Keratinocyte (primary cell): ENCODE measurements around the gene PSG11. TPM values are rescaled to one million over a fixed set of nuclear protein-coding genes. Genes with fewer than 3 reads are reported as not detected.
"Not testable (repeated sequence)": the region's sequence is repeated elsewhere in the genome, so short reads cannot be mapped to it uniquely, and the experiment has no call there.

Source experiments
- DNase-seq: peaks from one replicate; pipeline ENCODE4 v3.0.0-alpha.2; 2011; ENCODE audit warnings: low read depth, missing footprints, low spot score
- FAIRE-seq: peaks from 2 replicates; lab custom pipeline; 2011; peaks lifted over from hg19 to GRCh38; lab: Jason Lieb, UNC
- H2AFZ ChIP-seq: 2 replicates; pipeline ENCODE4 v1.6.0; 2012; ENCODE audit warnings: low read length, control low read depth, inconsistent platforms; ENCODE audit not compliant: control insufficient read depth
- H3K27ac ChIP-seq: 2 replicates; pipeline ENCODE4 v1.5.1; 2011; ENCODE audit warnings: low read length; ENCODE audit not compliant: control insufficient read depth, insufficient read depth
- H3K27me3 ChIP-seq: 3 replicates; pipeline ENCODE4 v1.6.0; 2011; ENCODE audit warnings: low read length; ENCODE audit not compliant: control insufficient read depth, insufficient read depth; ENCODE audit errors: extremely low read depth
- H3K36me3 ChIP-seq, 2 experiments: 2 replicates in 1 of 2; 3 replicates in 1 of 2; pipeline ENCODE4 v1.5.1; 2011; ENCODE audit warnings: low read length in 2 of 2, mild to moderate bottlenecking in 1 of 2; ENCODE audit not compliant: control insufficient read depth in 2 of 2, insufficient read depth in 2 of 2; ENCODE audit errors: extremely low read depth in 1 of 2
- H3K4me1 ChIP-seq: 3 replicates; pipeline ENCODE4 v1.5.1; 2011; ENCODE audit warnings: low read length; ENCODE audit not compliant: control insufficient read depth, insufficient read depth; ENCODE audit errors: extremely low read depth
- H3K4me2 ChIP-seq: 3 replicates; pipeline ENCODE4 v1.6.0; 2011; ENCODE audit warnings: low read depth, low read length; ENCODE audit not compliant: control insufficient read depth, insufficient read depth; ENCODE audit errors: extremely low read depth
- H3K4me3 ChIP-seq, 3 experiments: fragments of 200-600 bp in 1 of 3; sonication (generic) in 1 of 3; 2 replicates in 2 of 3; 3 replicates in 1 of 3; pipeline ENCODE4 v1.5.1; 2011 to 2016; ENCODE audit warnings: low read length in 3 of 3, mild to moderate bottlenecking in 3 of 3, control low read depth in 2 of 3, inconsistent platforms in 1 of 3, low read depth in 1 of 3, mixed read lengths in 1 of 3, mixed run types in 1 of 3, moderate library complexity in 1 of 3; ENCODE audit not compliant: control insufficient read depth in 2 of 3, insufficient read depth in 2 of 3; ENCODE audit errors: extremely low read depth in 1 of 3
- H3K79me2 ChIP-seq: 2 replicates; pipeline ENCODE4 v1.6.0; 2012; ENCODE audit warnings: low read length; ENCODE audit not compliant: control insufficient read depth, insufficient read depth
- H3K9ac ChIP-seq: 3 replicates; pipeline ENCODE4 v1.6.0; 2011; ENCODE audit warnings: low read length; ENCODE audit not compliant: control insufficient read depth, insufficient read depth; ENCODE audit errors: extremely low read depth
- H3K9me1 ChIP-seq: 3 replicates; pipeline ENCODE4 v1.6.0; 2011; ENCODE audit warnings: low read length; ENCODE audit not compliant: control insufficient read depth, insufficient read depth; ENCODE audit errors: extremely low read depth
- H3K9me3 ChIP-seq: 2 replicates; pipeline ENCODE4 v1.5.1; 2012; ENCODE audit warnings: low read depth, low read length; ENCODE audit not compliant: control insufficient read depth
- H4K20me1 ChIP-seq: 3 replicates; pipeline ENCODE4 v1.6.0; 2011; ENCODE audit warnings: low read length; ENCODE audit not compliant: control insufficient read depth, insufficient read depth; ENCODE audit errors: extremely low read depth
- dilution Hi-C: fragments of 300-500 bp; cut with MboI; formaldehyde crosslinking; loops from one replicate; pipeline ENCODE4 v1.7.0; 2020; ENCODE audit warnings: low sequenced_read_pairs; ENCODE audit not compliant: extremely low pct_ligation_motif_present
- polyA plus RNA-seq, 5 experiments: library from polyadenylated mRNA; depleted of rRNA in 3 of 5; stranded (reverse) in 3 of 5; stranded (forward) in 1 of 5; unstranded in 1 of 5; fragments of >200 nt; gene quantifications; 1 replicate in 1 of 5; 2 replicates in 3 of 5; 3 replicates in 1 of 5; pipeline versions ENCODE4 v1.2.1 to v1.2.3, GENCODE V29; 2011 to 2012; ENCODE audit warnings: missing spikeins in 2 of 5, low read depth in 1 of 5, low replicate concordance in 1 of 5

The PSG11 gene
- polyA plus RNA-seq, 1 donor (not counting 4 experiments of a cell fraction or from before 2014, with no cell fraction given), result 0.03 TPM

DNA sequence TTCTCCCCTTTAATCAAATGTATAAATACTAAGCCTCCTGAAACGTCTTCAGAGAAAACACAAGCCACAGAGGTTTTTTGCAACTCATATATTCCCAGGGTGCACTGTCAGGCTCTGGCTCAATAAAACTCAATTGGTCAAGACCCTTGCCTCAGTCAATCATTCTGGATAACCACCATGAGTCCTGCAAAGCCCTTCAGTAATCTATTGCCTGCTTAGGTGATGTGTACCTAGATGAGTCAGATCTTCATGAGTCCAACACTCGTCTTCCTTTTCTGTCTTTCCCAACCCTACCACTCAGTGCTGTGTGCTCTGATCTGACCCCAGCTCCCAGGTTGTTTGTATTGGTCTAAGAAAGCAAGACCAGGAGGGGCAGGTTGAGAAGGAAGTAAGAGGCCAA is 32.2 kb upstream of the PSG11 start:
- H3K9me3 ChIP-seq, DNase-seq, H3K4me2 ChIP-seq, FAIRE-seq, H2AFZ ChIP-seq, H3K9me1 ChIP-seq, H3K4me1 ChIP-seq, H4K20me1 ChIP-seq, dilution Hi-C loops, H3K79me2 ChIP-seq, H3K4me3 ChIP-seq, H3K36me3 ChIP-seq, H3K27ac ChIP-seq, H3K27me3 ChIP-seq, H3K9ac ChIP-seq: not testable (repeated sequence)

- H2AFZ ChIP-seq, H3K36me3 ChIP-seq, H3K4me2 ChIP-seq, H3K27ac ChIP-seq, H3K4me3 ChIP-seq, H3K79me2 ChIP-seq, H3K4me1 ChIP-seq, DNase-seq, FAIRE-seq, H3K9me1 ChIP-seq, H3K9me3 ChIP-seq, dilution Hi-C loops, H3K9ac ChIP-seq, H3K27me3 ChIP-seq, H4K20me1 ChIP-seq: not testable (repeated sequence)
Measured at GRCh38 chr19:43047966-43048365, 21.7 kb upstream of the PSG11 start.

DNA sequence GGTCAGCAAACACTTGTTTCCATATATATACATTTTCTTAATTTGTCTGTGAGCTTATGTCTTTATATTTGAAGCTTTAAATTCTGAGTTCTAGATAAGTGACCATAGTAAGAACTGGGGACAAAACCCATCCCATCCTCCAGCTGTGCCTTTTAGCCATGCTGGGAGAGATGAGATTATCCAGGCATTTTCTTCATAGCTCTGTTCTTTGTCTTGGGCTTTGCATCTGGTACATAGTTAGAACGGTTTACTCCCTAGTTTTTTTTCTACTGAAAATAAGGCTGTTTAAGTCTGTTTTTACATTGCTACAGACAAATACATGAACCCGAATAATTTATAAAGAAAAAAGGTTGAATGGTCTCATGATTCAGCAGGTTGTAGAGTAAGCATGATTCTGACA is 20.3 kb upstream of the PSG11 start:
- H4K20me1 ChIP-seq, H3K4me3 ChIP-seq, H3K9me1 ChIP-seq, dilution Hi-C loops, H3K27ac ChIP-seq, H3K4me1 ChIP-seq, FAIRE-seq, H3K36me3 ChIP-seq, H3K4me2 ChIP-seq, H3K9me3 ChIP-seq, DNase-seq, H3K9ac ChIP-seq, H3K27me3 ChIP-seq, H3K79me2 ChIP-seq, H2AFZ ChIP-seq: not testable (repeated sequence)

DNA sequence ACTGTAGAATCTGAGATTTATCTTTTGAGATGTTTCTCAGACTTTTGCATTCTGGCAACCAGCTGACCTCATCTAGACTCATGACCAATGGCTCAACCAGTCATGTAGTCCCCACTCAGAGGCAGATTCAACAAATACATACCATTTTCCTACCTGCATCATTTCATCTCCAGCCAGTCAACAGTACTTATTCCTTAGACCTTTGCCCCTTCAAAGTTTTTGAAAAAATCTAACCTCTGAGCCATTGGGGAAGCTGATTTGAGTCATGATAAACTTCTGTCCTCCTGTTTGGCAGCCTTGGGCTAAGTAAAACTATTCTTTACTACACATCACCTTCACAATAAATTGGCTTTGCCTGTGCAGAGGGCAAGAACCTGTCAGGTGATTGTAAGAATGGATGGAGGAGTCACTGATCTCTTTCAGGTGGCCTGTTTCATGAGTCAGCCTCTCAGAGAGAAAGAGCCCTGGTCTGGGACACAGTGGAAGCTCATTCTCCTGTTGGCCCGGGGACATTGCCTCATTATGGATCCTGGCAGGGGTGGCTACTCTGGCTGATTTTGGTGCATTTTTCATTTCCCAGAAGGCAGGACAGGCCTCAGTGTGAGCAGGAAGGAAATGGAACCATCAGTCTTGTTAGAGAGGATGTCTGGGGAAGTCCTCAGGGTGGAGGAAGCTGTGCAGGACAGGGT is 17.4 kb upstream of the PSG11 start:
- dilution Hi-C loops, FAIRE-seq: not testable (repeated sequence)

More for the DNA sequence above, 17.4 kb upstream of the PSG11 start:
- not testable (repeated sequence) for H4K20me1 ChIP-seq, H3K4me3 ChIP-seq, DNase-seq, H3K27ac ChIP-seq, H2AFZ ChIP-seq, H3K4me2 ChIP-seq, H3K4me1 ChIP-seq, H3K9me3 ChIP-seq, H3K36me3 ChIP-seq, H3K9me1 ChIP-seq, H3K79me2 ChIP-seq, H3K27me3 ChIP-seq, H3K9ac ChIP-seq
